Ascending aorta (tissue), 2 donors: ENCODE results near the gene BTK. TPM values are rescaled to one million over a fixed set of nuclear protein-coding genes. Genes with fewer than 3 reads are reported as not detected.

Experiments used
- DNase-seq, 2 donors: peaks; one replicate each; pipeline ENCODE4 v3.0.0-alpha.2; 2019; ENCODE audit warnings: low spot score in 2 of 2
- H3K27ac ChIP-seq, 2 donors: fragments of 200-600 bp; sonication (generic); one replicate each; pipeline ENCODE4 v1.5.1; 2016 to 2017; ENCODE audit warnings: mild to moderate bottlenecking in 1 of 2
- H3K27me3 ChIP-seq: fragments of 200-600 bp; sonication (generic); one replicate; pipeline ENCODE4 v1.5.1; 2017
- H3K36me3 ChIP-seq, 2 donors: fragments of 200-600 bp; sonication (generic); one replicate each; pipeline ENCODE4 v1.5.1; 2016
- H3K4me1 ChIP-seq, 2 donors: fragments of 200-600 bp; sonication (generic); one replicate each; pipeline ENCODE4 v1.5.1; 2016 to 2017; ENCODE audit warnings: mild to moderate bottlenecking in 1 of 2
- H3K4me3 ChIP-seq, 2 donors: fragments of 200-600 bp; sonication (generic); one replicate each; pipeline ENCODE4 v1.5.1; 2016 to 2017; ENCODE audit warnings: mild to moderate bottlenecking in 1 of 2
- H3K9me3 ChIP-seq, 2 donors: fragments of 200-600 bp; sonication (generic); one replicate each; pipeline ENCODE4 v1.5.1; 2016
- intact Hi-C: fragments of 100-400 bp; cut with DNase I; formaldehyde crosslinking; loops from one replicate; pipeline ENCODE4 v1.15.1; 2023
- total RNA-seq: library from RNA; depleted of rRNA; stranded (reverse); fragments of >200 nt; gene quantifications from one replicate; pipeline ENCODE4 v1.1.0, GENCODE V29; 2016
- TF ChIP-seq, protein P1 (sequence below), 3 experiments: fragments of 200-600 bp in 2 of 3; fragments of 450-650 bp in 1 of 3; sonication (generic) in 2 of 3; IDR thresholded peaks; one replicate each; pipeline ENCODE4 v1.5.1; 2016 to 2019; ENCODE audit warnings: antibody characterized with exemption in 3 of 3, mild to moderate bottlenecking in 1 of 3, moderate library complexity in 1 of 3

The BTK gene
- total RNA-seq, 1 donor from 2014 or later: 0.64 TPM

DNA sequence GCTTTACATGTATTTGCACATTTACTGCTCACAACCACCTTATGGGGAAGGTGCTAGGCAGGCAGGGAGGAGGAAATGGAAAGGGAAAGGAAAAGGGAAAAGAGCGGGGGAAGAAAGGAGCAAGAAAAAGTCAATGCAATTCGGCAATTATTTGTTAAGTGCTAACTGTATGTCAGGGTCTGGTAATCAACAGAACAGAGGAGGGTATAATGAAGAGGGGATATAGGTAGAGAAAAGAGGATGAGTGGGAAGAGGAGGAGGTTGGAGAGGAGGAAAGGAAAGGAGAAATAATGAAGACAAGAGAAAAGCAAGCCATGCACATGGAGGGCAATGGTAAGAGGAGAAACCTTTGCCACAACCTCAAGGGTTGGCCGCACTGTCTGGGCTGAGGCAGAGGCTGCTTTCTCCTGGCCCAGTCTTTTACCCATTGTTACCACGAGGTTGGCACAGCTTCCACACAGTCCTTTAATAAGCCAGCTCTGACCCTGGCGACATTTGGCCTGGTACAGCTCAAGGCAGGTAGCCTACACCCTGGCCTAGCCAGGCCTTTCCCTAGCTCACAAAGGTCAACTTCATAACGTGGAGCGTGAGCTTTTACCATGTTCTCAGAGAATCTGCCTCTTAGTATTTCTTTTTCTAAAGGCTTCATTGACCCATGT lies 836 bp downstream of the BTK start:
- H3K4me3 ChIP-seq: no peak overlapping the region
- intact Hi-C loops: no loop called here
- no peaks in the 10 kb centered on the region for H3K9me3 ChIP-seq
- no peaks in the 10 kb centered on the region for H3K4me1 ChIP-seq
- no peaks in the 10 kb centered on the region for H3K27me3 ChIP-seq
- H3K36me3 ChIP-seq: no peaks in the 10 kb centered on the region
- no peak overlapping the region for H3K27ac ChIP-seq
- TF ChIP-seq, protein P1, sequence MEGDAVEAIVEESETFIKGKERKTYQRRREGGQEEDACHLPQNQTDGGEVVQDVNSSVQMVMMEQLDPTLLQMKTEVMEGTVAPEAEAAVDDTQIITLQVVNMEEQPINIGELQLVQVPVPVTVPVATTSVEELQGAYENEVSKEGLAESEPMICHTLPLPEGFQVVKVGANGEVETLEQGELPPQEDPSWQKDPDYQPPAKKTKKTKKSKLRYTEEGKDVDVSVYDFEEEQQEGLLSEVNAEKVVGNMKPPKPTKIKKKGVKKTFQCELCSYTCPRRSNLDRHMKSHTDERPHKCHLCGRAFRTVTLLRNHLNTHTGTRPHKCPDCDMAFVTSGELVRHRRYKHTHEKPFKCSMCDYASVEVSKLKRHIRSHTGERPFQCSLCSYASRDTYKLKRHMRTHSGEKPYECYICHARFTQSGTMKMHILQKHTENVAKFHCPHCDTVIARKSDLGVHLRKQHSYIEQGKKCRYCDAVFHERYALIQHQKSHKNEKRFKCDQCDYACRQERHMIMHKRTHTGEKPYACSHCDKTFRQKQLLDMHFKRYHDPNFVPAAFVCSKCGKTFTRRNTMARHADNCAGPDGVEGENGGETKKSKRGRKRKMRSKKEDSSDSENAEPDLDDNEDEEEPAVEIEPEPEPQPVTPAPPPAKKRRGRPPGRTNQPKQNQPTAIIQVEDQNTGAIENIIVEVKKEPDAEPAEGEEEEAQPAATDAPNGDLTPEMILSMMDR (IDR thresholded peaks at IDR 0.05): no peak
- DNase-seq: no peak

DNA sequence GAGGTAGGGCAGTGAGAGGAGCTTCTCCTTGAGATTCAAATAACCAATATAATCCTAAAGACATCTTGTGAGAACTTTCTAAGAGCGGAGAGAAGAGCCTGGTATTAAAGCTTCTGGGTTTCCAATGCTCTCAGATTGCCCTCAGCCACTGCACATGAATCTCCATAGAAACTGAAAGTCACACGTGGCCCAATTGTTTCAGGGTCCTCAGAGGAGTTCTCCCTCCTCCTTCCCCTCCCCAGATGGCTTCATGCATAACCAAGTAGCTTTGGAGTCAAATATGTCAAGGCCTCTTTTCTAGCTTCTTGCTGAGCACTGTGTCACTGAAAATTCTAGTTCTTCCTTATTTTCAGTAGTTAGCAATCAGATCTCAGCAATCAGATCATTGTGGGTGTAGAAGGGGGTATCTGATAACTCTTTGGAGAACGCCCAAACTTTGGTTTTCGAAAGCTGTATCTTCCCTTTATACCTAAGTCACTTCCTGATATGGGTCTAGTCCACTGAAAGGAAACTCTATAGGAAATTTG lies 2.2 kb downstream of the BTK start:
- TF ChIP-seq, protein P1 (IDR thresholded peaks at IDR 0.05): no peak
- Histone ChIP-seq H3K4me1 (no peaks in the 10 kb centered on the region), H3K9me3 (no peaks in the 10 kb centered on the region), H3K4me3 (no peak overlapping the region), H3K27ac (no peak overlapping the region), H3K27me3 (no peaks in the 10 kb centered on the region), H3K36me3 (no peaks in the 10 kb centered on the region)
- intact Hi-C loops: no loop called here
- no peak for DNase-seq

DNA sequence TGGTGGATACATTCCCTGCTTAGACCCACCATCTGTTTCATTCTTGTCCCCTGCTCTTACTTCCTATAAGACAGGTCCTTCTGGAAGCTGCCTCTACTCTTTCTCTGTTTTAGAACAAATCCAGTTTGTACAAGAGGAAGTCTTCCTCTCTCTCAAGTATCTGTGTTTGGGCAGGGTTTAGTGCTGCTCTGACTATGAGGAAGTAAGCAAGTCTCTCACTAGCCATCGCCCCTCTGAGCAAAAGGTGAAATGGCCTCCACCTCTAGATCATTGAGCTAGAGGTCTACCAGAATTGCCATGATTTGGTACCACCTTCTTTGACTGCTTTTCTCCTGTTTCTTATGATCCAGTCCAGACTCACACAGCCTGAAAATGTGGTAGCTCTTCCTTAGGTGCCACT lies 8.4 kb downstream of the BTK start:
- H3K4me1 ChIP-seq: no peaks in the 10 kb centered on the region
- H3K4me3 ChIP-seq: no peak overlapping the region
- no peaks in the 10 kb centered on the region for H3K36me3 ChIP-seq
- no peak for DNase-seq
- H3K9me3 ChIP-seq: no peaks in the 10 kb centered on the region
- intact Hi-C loops: no loop called here
- H3K27ac ChIP-seq: no peak overlapping the region
- TF ChIP-seq, protein P1 (IDR thresholded peaks at IDR 0.05): no peak
- no peaks in the 10 kb centered on the region for H3K27me3 ChIP-seq

DNA sequence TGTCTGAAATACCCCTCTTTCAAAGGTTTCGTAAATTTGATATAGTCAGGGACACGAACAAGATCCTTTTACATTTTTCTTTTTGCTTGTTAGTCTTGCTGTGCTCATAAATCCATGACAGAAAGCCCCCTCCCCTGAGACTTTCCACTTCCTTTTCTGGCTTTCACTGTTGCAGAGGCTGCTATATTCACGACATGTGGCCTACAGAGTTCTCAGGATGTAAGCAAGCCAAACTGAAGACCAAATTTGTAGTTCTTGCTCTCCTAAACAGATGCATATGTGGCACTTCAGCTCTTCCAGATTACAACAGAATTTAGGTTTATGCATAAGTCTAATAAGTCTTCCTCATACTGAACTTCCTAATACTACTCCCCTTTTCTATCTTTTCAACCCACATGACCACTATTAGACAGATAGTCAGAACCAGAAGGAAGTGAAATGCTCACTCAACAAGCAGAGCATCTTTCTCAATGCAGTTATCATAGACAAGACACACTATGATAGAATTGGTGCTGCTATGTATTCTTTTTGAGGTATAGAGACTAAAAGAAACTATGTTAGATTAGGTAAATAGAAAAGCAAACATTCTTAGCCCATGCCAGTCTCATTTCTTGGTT lies 15.0 kb downstream of the BTK start:
- H3K4me3 ChIP-seq: no peak overlapping the region
- no peaks in the 10 kb centered on the region for H3K4me1 ChIP-seq
- H3K9me3 ChIP-seq: no peaks in the 10 kb centered on the region
- no peak overlapping the region for H3K27ac ChIP-seq
- H3K36me3 ChIP-seq: no peaks in the 10 kb centered on the region
- no peak for DNase-seq
- intact Hi-C loops: no loop called here
- no peaks in the 10 kb centered on the region for H3K27me3 ChIP-seq
- TF ChIP-seq, protein P1 (IDR thresholded peaks at IDR 0.05): no peak

DNA sequence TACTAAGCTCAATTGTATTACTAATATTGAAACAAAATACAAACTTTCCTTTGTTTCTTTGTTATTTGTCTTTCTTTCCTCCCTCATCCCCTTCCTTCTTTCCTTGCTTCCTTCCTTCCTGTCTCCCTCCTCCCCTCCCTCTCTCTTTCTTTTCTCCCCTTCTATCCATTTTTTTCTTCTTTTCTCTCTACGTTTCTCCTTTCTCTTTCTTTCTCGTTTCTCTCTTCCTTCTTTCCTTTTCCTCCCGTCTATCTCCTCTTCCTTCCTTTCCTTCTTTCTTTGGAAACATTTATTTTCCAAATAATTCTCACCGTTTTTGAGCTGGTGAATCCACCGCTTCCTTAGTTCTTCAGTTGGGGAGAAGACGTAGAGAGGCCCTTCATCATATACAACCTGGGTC lies 16.3 kb downstream of the BTK start:
- no peak for DNase-seq
- H3K36me3 ChIP-seq: no peaks in the 10 kb centered on the region
- no peak overlapping the region for H3K27ac ChIP-seq
- no peak overlapping the region for H3K4me3 ChIP-seq
- no peaks in the 10 kb centered on the region for H3K4me1 ChIP-seq
- no peaks in the 10 kb centered on the region for H3K27me3 ChIP-seq
- H3K9me3 ChIP-seq: no peaks in the 10 kb centered on the region
- intact Hi-C loops: no loop called here
- TF ChIP-seq, protein P1 (IDR thresholded peaks at IDR 0.05): no peak
